K562 (cell line): Measurements from ENCODE around the gene MLN. TPM values are rescaled to one million over a fixed set of nuclear protein-coding genes. Genes with fewer than 3 reads are reported as not detected.

Source experiments
- ARHGAP35 ChIP-seq: fragments of 450-650 bp; IDR thresholded peaks from 2 replicates; pipeline ENCODE4 v1.6.1; 2018; ENCODE audit not compliant: partially characterized antibody
- ATF7 ChIP-seq: fragments of 450-650 bp; IDR thresholded peaks from 2 replicates; pipeline ENCODE4 v1.7.1; 2014; ENCODE audit warnings: mild to moderate bottlenecking, moderate library complexity
- CXXC5 ChIP-seq: fragments of 250-450 bp; sonication (Bioruptor Pico); IDR thresholded peaks from 2 replicates; pipeline ENCODE4 v1.8.0; 2022; ENCODE audit warnings: inconsistent platforms, mild to moderate bottlenecking, moderate library complexity
- DMBX1 ChIP-seq: fragments of 250-450 bp; sonication (Bioruptor Pico); IDR thresholded peaks from 2 replicates; pipeline ENCODE4 v1.8.0; 2022; ENCODE audit warnings: inconsistent platforms, mild to moderate bottlenecking, moderate library complexity, borderline replicate concordance
- GATAD2A ChIP-seq: fragments of 450-650 bp; IDR thresholded peaks from 2 replicates; pipeline ENCODE4 v1.6.1; 2017
- HNRNPK ChIP-seq: fragments of 200-400 bp; formaldehyde crosslinking; IDR thresholded peaks from one replicate; pipeline ENCODE4 v1.6.1; 2018; ENCODE audit warnings: mild to moderate bottlenecking, low read depth, low read length; ENCODE audit not compliant: poor library complexity, severe bottlenecking
- KAT8 ChIP-seq: fragments of 450-650 bp; IDR thresholded peaks from 2 replicates; pipeline ENCODE4 v1.6.1; 2016; ENCODE audit warnings: low read depth, mild to moderate bottlenecking
- SRSF3 ChIP-seq: fragments of 200-400 bp; formaldehyde crosslinking; IDR thresholded peaks from 2 replicates; pipeline ENCODE4 v1.6.1; 2016; ENCODE audit warnings: mild to moderate bottlenecking, low read length, moderate library complexity; ENCODE audit not compliant: insufficient read depth
- TGIF2 ChIP-seq: sonication (generic); formaldehyde crosslinking; IDR thresholded peaks from 2 replicates; pipeline ENCODE4 v1.8.1; 2022; ENCODE audit warnings: mild to moderate bottlenecking, missing genetic modification reagents, moderate library complexity
- ZNF140 ChIP-seq: fragments of 250-450 bp; sonication (Bioruptor Pico); IDR thresholded peaks from 2 replicates; pipeline ENCODE4 v1.8.0; 2021; ENCODE audit warnings: moderate library complexity, mild to moderate bottlenecking, inconsistent platforms
- ZNF644 ChIP-seq: fragments of 200-800 bp; sonication (Bioruptor generic); IDR thresholded peaks from 2 replicates; pipeline ENCODE4 v1.6.1; 2016; ENCODE audit warnings: low read depth, missing genetic modification characterization, missing compliant biosample characterization
- ZNF766 ChIP-seq: fragments of 200-800 bp; sonication (Bioruptor generic); conservative IDR thresholded peaks from 2 replicates; pipeline ENCODE4 v1.6.1; 2016; ENCODE audit warnings: missing genetic modification characterization, missing compliant biosample characterization
- polyA plus RNA-seq, 8 experiments: library from polyadenylated mRNA; depleted of rRNA in 4 of 8; stranded (reverse) in 5 of 8; unstranded in 3 of 8; fragments of >200 nt; fragmentation: Nextera tagmentation in 2 of 8; fragmentation: Illumina TruSeq in 1 of 8; extraction: Ambion mirVana in 2 of 8; extraction: Trizol in 1 of 8; gene quantifications; 2 replicates each; pipeline versions ENCODE4 v1.2.1 to v1.2.3, GENCODE V29; 2011 to 2014; ENCODE audit warnings: inconsistent platforms in 1 of 8, missing spikeins in 1 of 8
- total RNA-seq, 7 experiments: library from RNA; depleted of rRNA in 6 of 7; stranded (reverse); fragments of >200 nt in 6 of 7; fragmentation: Illumina TruSeq in 2 of 7; extraction: Trizol in 2 of 7; gene quantifications; 2 replicates each; pipeline versions ENCODE4 v1.2.1 to v1.2.3, GENCODE V29; 2011 to 2021; ENCODE audit warnings: low replicate concordance in 1 of 7
- TF ChIP-seq, protein P1 (sequence below): sonication (generic); formaldehyde crosslinking; IDR thresholded peaks from 2 replicates; pipeline ENCODE4 v1.8.1; 2023; ENCODE audit warnings: mild to moderate bottlenecking, missing genetic modification reagents
- TF ChIP-seq, protein P2 (sequence below): fragments of 250-450 bp; sonication (Bioruptor Pico); IDR thresholded peaks from 2 replicates; pipeline ENCODE4 v1.4.0; 2020; ENCODE audit warnings: mild to moderate bottlenecking, moderate library complexity
- TF ChIP-seq, protein P3 (sequence below): sonication (generic); formaldehyde crosslinking; IDR thresholded peaks from 2 replicates; pipeline ENCODE4 v1.9.0; 2022; ENCODE audit warnings: mild to moderate bottlenecking, missing genetic modification reagents
- TF ChIP-seq, protein P4 (sequence below), 2 experiments: fragments of 450-650 bp in 1 of 2; sonication (generic) in 1 of 2; formaldehyde crosslinking; conservative IDR thresholded peaks; 2 replicates each; pipeline versions ENCODE4 v1.4.0 to v1.8.1; 2020 to 2022; ENCODE audit warnings: mild to moderate bottlenecking in 1 of 2, missing genetic modification reagents in 1 of 2
- TF ChIP-seq, protein P5 (sequence below): sonication (generic); formaldehyde crosslinking; IDR thresholded peaks from 2 replicates; pipeline ENCODE4 v1.8.0; 2022; ENCODE audit warnings: mild to moderate bottlenecking, missing genetic modification reagents

MLN gene
- total and polyA plus RNA-seq, 9 of the 15 experiments (the other 6 are each of a cell fraction or from before 2014, with no cell fraction given) = not detected

DNA sequence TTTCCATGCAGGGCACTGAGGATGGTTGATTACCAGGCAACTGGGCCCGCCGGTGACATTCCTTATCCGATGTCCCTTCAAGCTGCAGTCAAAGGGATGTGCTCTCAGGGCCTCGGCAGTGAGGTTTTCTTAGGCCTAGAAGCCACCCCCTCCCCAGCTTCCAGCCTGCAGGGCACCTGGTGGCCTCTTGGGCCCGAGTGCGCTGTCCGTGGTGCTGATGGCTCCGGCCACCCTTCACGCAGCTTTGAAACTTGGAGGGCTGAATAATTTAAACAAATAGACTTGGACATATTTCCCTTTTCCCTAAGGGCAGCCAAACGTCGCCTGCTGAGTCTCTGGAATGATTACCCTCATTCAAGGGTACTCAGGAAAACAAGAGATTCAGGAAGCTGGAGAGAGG is 8.9 kb upstream of the MLN start (continued):
- TF ChIP-seq, protein P1, sequence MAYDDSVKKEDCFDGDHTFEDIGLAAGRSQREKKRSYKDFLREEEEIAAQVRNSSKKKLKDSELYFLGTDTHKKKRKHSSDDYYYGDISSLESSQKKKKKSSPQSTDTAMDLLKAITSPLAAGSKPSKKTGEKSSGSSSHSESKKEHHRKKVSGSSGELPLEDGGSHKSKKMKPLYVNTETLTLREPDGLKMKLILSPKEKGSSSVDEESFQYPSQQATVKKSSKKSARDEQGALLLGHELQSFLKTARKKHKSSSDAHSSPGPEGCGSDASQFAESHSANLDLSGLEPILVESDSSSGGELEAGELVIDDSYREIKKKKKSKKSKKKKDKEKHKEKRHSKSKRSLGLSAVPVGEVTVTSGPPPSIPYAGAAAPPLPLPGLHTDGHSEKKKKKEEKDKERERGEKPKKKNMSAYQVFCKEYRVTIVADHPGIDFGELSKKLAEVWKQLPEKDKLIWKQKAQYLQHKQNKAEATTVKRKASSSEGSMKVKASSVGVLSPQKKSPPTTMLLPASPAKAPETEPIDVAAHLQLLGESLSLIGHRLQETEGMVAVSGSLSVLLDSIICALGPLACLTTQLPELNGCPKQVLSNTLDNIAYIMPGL = peak; percentile 55; the same call in 1 of the 2 replicates
- TF ChIP-seq, protein P2, sequence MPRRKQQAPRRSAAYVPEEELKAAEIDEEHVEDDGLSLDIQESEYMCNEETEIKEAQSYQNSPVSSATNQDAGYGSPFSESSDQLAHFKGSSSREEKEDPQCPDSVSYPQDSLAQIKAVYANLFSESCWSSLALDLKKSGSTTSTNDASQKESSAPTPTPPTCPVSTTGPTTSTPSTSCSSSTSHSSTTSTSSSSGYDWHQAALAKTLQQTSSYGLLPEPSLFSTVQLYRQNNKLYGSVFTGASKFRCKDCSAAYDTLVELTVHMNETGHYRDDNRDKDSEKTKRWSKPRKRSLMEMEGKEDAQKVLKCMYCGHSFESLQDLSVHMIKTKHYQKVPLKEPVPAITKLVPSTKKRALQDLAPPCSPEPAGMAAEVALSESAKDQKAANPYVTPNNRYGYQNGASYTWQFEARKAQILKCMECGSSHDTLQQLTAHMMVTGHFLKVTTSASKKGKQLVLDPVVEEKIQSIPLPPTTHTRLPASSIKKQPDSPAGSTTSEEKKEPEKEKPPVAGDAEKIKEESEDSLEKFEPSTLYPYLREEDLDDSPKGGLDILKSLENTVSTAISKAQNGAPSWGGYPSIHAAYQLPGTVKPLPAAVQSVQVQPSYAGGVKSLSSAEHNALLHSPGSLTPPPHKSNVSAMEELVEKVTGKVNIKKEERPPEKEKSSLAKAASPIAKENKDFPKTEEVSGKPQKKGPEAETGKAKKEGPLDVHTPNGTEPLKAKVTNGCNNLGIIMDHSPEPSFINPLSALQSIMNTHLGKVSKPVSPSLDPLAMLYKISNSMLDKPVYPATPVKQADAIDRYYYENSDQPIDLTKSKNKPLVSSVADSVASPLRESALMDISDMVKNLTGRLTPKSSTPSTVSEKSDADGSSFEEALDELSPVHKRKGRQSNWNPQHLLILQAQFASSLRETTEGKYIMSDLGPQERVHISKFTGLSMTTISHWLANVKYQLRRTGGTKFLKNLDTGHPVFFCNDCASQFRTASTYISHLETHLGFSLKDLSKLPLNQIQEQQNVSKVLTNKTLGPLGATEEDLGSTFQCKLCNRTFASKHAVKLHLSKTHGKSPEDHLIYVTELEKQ (CRISPR knock-in tag) = no peak
- no peak for TF ChIP-seq TGIF2 (CRISPR knock-in tag)
- peak; percentile 84 for TF ChIP-seq ZNF766
- TF ChIP-seq, protein P3, sequence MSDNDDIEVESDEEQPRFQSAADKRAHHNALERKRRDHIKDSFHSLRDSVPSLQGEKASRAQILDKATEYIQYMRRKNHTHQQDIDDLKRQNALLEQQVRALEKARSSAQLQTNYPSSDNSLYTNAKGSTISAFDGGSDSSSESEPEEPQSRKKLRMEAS (CRISPR knock-in tag) = no peak; the same call in 1 of the 2 replicates
- TF ChIP-seq, protein P4, sequence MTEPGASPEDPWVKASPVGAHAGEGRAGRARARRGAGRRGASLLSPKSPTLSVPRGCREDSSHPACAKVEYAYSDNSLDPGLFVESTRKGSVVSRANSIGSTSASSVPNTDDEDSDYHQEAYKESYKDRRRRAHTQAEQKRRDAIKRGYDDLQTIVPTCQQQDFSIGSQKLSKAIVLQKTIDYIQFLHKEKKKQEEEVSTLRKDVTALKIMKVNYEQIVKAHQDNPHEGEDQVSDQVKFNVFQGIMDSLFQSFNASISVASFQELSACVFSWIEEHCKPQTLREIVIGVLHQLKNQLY (CRISPR knock-in tag; conservative IDR thresholded peaks at IDR 0.05) = 0 out of 4 replicates have a peak, but pooled peaks of 1 of the 2 experiments have one; percentile 48
- no peak for TF ChIP-seq ARHGAP35
- peak; percentile 47; the same call in 1 of the 2 replicates for TF ChIP-seq CXXC5 (CRISPR knock-in tag)
- TF ChIP-seq SRSF3 = no peak
- TF ChIP-seq ATF7 = no peak
- TF ChIP-seq KAT8 = no peak
- TF ChIP-seq HNRNPK = no peak
- peak; percentile 65; the same call in 1 of the 2 replicates for TF ChIP-seq DMBX1 (CRISPR knock-in tag)
- TF ChIP-seq ZNF140 (CRISPR knock-in tag) = no peak
- peak; percentile 59; the same call in 1 of the 2 replicates for TF ChIP-seq ZNF644
- TF ChIP-seq GATAD2A = no peak
- TF ChIP-seq, protein P5, sequence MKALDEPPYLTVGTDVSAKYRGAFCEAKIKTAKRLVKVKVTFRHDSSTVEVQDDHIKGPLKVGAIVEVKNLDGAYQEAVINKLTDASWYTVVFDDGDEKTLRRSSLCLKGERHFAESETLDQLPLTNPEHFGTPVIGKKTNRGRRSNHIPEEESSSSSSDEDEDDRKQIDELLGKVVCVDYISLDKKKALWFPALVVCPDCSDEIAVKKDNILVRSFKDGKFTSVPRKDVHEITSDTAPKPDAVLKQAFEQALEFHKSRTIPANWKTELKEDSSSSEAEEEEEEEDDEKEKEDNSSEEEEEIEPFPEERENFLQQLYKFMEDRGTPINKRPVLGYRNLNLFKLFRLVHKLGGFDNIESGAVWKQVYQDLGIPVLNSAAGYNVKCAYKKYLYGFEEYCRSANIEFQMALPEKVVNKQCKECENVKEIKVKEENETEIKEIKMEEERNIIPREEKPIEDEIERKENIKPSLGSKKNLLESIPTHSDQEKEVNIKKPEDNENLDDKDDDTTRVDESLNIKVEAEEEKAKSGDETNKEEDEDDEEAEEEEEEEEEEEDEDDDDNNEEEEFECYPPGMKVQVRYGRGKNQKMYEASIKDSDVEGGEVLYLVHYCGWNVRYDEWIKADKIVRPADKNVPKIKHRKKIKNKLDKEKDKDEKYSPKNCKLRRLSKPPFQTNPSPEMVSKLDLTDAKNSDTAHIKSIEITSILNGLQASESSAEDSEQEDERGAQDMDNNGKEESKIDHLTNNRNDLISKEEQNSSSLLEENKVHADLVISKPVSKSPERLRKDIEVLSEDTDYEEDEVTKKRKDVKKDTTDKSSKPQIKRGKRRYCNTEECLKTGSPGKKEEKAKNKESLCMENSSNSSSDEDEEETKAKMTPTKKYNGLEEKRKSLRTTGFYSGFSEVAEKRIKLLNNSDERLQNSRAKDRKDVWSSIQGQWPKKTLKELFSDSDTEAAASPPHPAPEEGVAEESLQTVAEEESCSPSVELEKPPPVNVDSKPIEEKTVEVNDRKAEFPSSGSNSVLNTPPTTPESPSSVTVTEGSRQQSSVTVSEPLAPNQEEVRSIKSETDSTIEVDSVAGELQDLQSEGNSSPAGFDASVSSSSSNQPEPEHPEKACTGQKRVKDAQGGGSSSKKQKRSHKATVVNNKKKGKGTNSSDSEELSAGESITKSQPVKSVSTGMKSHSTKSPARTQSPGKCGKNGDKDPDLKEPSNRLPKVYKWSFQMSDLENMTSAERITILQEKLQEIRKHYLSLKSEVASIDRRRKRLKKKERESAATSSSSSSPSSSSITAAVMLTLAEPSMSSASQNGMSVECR (CRISPR knock-in tag) = 0 out of 2 replicates have a peak, but pooled peaks have one; percentile 56
